ENCODE results near the gene IAH1. TPM values are rescaled to one million over a fixed set of nuclear protein-coding genes. Genes with fewer than 3 reads are reported as not detected.

Gene IAH1
- total and polyA plus RNA-seq, 2 donors from 2014 or later = 52.7 to 97.0 TPM

GRCh38 chr2:9492927-9493326, 18.6 kb downstream of the IAH1 start:
- TF ChIP-seq CTCF (IDR thresholded peaks at IDR 0.05; ENCODE audit: borderline replicate concordance, extremely low read depth, insufficient read depth) = no peak
- no peaks in the 10 kb centered on the region for H3K27me3 ChIP-seq (ENCODE audit: control insufficient read depth, insufficient read depth, low read length)
- H3K9me3 ChIP-seq (ENCODE audit: control insufficient read depth in 2 of 3, insufficient read depth in 1 of 3, low read length in 3 of 3) = no peaks in the 10 kb centered on the region
- H3K36me3 ChIP-seq (ENCODE audit: control insufficient read depth in 2 of 3, insufficient read depth in 3 of 3, low read length in 3 of 3) = peaks cover 8 to 79% (median 52%) of the 10 kb centered on the region in 3 donors
- H3K4me1 ChIP-seq (ENCODE audit: control insufficient read depth in 2 of 3, insufficient read depth in 2 of 3, low read depth in 1 of 3, low read length in 3 of 3) = no peaks in the 10 kb centered on the region
- intact Hi-C loops (cut with DNase I) = no loop called here
- no peak overlapping the region for H3K9ac ChIP-seq (ENCODE audit: low read length in 3 of 3)
- no peak overlapping the region for H3K27ac ChIP-seq (ENCODE audit: low read depth in 2 of 2, low read length in 2 of 2)
- no peak overlapping the region for H3K4me3 ChIP-seq (ENCODE audit: low read length in 3 of 3)
- FAIRE-seq (no peak), DNase-seq (no peak)

GRCh38 chr2:9493478-9493877, 19.1 kb downstream of the IAH1 start:
- no peak for FAIRE-seq
- Histone ChIP-seq H3K9me3 (ENCODE audit: control insufficient read depth in 2 of 3, insufficient read depth in 1 of 3, low read length in 3 of 3) (no peaks in the 10 kb centered on the region), H3K9ac (ENCODE audit: low read length in 3 of 3) (no peak overlapping the region), H3K36me3 (ENCODE audit: control insufficient read depth in 2 of 3, insufficient read depth in 3 of 3, low read length in 3 of 3) (peaks cover 8 to 73% (median 48%) of the 10 kb centered on the region in 3 donors), H3K4me1 (ENCODE audit: control insufficient read depth in 2 of 3, insufficient read depth in 2 of 3, low read depth in 1 of 3, low read length in 3 of 3) (no peaks in the 10 kb centered on the region), H3K27me3 (ENCODE audit: control insufficient read depth, insufficient read depth, low read length) (no peaks in the 10 kb centered on the region), H3K27ac (ENCODE audit: low read depth in 2 of 2, low read length in 2 of 2) (no peak overlapping the region), H3K4me3 (ENCODE audit: low read length in 3 of 3) (no peak overlapping the region)
- DNase-seq = no peak
- no peak for TF ChIP-seq CTCF (IDR thresholded peaks at IDR 0.05; ENCODE audit: borderline replicate concordance, extremely low read depth, insufficient read depth)
- intact Hi-C loops (cut with DNase I) = no loop called here

GRCh38 chr2:9494081-9494480, 19.7 kb downstream of the IAH1 start:
- Histone ChIP-seq H3K9ac (ENCODE audit: low read length in 3 of 3) (no peak overlapping the region), H3K36me3 (ENCODE audit: control insufficient read depth in 2 of 3, insufficient read depth in 3 of 3, low read length in 3 of 3) (peaks cover 8 to 70% (median 48%) of the 10 kb centered on the region in 3 donors), H3K4me1 (ENCODE audit: control insufficient read depth in 2 of 3, insufficient read depth in 2 of 3, low read depth in 1 of 3, low read length in 3 of 3) (no peaks in the 10 kb centered on the region), H3K27ac (ENCODE audit: low read depth in 2 of 2, low read length in 2 of 2) (no peak overlapping the region), H3K9me3 (ENCODE audit: control insufficient read depth in 2 of 3, insufficient read depth in 1 of 3, low read length in 3 of 3) (no peaks in the 10 kb centered on the region), H3K27me3 (ENCODE audit: control insufficient read depth, insufficient read depth, low read length) (no peaks in the 10 kb centered on the region), H3K4me3 (ENCODE audit: low read length in 3 of 3) (no peak overlapping the region)
- TF ChIP-seq CTCF (IDR thresholded peaks at IDR 0.05; ENCODE audit: borderline replicate concordance, extremely low read depth, insufficient read depth) = no peak
- FAIRE-seq = no peak
- intact Hi-C loops (cut with DNase I) = no loop called here
- DNase-seq = no peak

GRCh38 chr2:9497017-9497416, 22.7 kb downstream of the IAH1 start:
- H3K36me3 ChIP-seq (ENCODE audit: control insufficient read depth in 2 of 3, insufficient read depth in 3 of 3, low read length in 3 of 3) = peaks cover 2 to 58% (median 31%) of the 10 kb centered on the region in 3 donors

More at GRCh38 chr2:9497017-9497416, 22.7 kb downstream of the IAH1 start:
- no peaks in the 10 kb centered on the region for H3K9me3 ChIP-seq (ENCODE audit: control insufficient read depth in 2 of 3, insufficient read depth in 1 of 3, low read length in 3 of 3)
- H3K4me1 ChIP-seq (ENCODE audit: control insufficient read depth in 2 of 3, insufficient read depth in 2 of 3, low read depth in 1 of 3, low read length in 3 of 3) = no peaks in the 10 kb centered on the region
- intact Hi-C loops (cut with DNase I) = no loop called here
- no peak overlapping the region for H3K4me3 ChIP-seq (ENCODE audit: low read length in 3 of 3)
- no peak overlapping the region for H3K27ac ChIP-seq (ENCODE audit: low read depth in 2 of 2, low read length in 2 of 2)
- no peak for TF ChIP-seq CTCF (IDR thresholded peaks at IDR 0.05; ENCODE audit: borderline replicate concordance, extremely low read depth, insufficient read depth)
- no peaks in the 10 kb centered on the region for H3K27me3 ChIP-seq (ENCODE audit: control insufficient read depth, insufficient read depth, low read length)
- H3K9ac ChIP-seq (ENCODE audit: low read length in 3 of 3) = no peak overlapping the region
- FAIRE-seq (no peak), DNase-seq (no peak)
